IPS-18c (cell line): ENCODE results near the gene GPRIN1.

Experiments
- H3K4me3 ChIP-seq: 2 replicates; pipeline ENCODE4 v1.7.0; 2013; ENCODE audit warnings: low read depth, mild to moderate bottlenecking, low read length, moderate library complexity; ENCODE audit not compliant: insufficient read depth
- H3K9me3 ChIP-seq: one replicate; pipeline ENCODE4 v1.6.1; 2013; ENCODE audit warnings: mild to moderate bottlenecking, low read length, moderate library complexity; ENCODE audit not compliant: control insufficient read depth, insufficient read depth

GPRIN1 gene

GRCh38 chr5:176646049-176646706 is 36.2 kb upstream of the GPRIN1 start:
- no peaks in the 10 kb centered on the region for H3K9me3 ChIP-seq
- no peak overlapping the region for H3K4me3 ChIP-seq

DNA sequence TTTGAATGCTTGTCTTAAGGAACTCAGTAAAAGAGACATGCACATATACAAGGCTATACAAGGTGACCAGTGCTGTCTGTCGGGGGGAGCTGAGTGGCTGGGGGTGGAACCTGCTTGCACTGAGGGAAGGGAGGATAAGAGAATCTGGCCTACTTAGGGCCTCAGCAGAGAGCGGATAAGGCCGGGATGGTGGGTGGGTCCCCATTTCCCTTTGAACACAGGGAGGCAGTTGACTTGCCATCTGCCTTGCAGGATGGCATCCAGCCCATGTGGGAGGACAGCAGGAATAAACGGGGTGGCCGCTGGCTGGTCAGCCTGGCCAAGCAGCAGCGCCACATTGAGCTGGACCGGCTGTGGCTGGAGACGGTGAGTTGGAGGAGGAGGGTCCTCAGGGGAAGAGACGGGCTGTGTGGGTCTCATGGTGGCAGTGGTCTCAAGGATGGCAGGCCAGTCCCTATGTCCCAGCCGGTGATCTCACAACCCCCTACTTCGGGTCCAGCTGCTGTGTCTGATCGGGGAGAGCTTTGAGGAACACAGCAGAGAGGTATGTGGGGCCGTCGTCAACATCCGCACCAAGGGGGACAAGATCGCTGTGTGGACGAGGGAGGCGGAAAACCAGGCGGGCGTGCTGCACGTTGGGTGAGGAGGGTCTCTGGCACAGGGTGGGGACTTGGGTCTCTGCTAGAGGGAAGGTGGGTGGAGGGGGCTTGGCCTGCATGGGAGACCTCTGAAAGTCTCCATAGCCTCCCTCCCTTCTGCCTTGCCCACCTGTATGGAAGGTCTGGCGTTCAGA is 35.1 kb upstream of the GPRIN1 start:
- H3K9me3 ChIP-seq: no peaks in the 10 kb centered on the region
- no peak overlapping the region for H3K4me3 ChIP-seq

DNA sequence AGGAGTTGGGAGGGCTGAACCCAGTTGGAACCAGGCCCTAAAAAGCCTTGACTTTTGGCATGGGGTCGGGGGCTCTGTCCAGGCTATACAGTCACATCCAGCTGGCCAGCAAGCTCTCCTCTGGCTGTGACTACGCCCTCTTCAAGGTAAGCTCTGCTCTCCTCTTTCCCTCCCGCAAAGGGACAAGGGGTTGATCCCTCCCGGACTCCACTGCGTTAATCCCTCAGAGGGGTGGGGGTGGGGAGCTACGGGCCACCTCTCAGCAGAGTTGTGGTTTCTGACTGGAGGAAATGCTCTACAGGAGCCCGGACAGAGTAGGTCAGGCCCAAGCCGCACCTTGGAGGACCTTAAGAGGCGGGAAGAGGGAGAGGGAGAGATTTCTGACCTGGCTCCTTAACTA is 34.3 kb upstream of the GPRIN1 start:
- H3K4me3 ChIP-seq: no peak overlapping the region
- no peaks in the 10 kb centered on the region for H3K9me3 ChIP-seq

- H3K4me3 ChIP-seq: no peak overlapping the region
- H3K9me3 ChIP-seq: no peaks in the 10 kb centered on the region
Measured at GRCh38 chr5:176643491-176644219, 33.7 kb upstream of the GPRIN1 start.

DNA sequence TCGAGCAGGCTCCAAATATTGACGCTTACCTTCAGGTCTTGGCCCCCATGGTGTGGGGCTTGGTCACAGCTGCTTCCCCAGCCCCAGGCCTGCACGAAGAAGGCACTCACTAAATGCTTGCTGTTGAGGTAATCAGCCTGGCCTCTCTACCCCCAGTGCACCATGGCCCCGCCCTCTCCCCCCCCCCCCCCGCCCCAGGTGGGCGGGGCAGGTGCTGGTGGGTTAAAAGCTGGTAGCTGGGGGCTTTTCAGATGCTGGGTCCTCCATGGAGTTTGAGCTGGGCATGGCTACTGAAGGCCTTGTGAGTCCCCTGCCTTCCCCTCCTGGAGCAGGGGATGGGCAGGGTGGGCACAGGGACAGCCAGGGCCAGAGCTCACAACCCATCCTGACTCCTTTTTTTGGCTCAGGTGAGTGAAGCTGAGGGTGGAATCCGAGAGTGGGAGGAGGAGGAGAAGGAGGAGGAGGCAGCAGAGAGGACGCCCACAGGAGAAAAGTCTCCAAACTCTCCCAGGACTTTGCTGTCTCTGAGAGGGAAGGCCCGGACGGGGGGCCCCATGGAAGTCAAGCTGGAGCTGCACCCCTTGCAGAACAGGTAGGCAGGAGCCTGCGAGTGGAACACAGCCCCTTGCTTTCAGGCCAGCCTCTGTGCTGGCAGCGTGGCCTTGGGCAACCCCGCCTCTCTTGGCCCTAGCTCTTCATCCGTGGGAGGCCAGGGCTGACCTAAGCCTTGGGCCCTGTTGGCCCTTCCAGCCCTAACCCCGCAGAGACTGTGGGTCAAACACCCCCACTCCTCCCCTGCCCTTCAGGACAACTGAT is 32.9 kb upstream of the GPRIN1 start:
- Histone ChIP-seq H3K4me3 (no peak overlapping the region), H3K9me3 (no peaks in the 10 kb centered on the region)

- no peak overlapping the region for H3K4me3 ChIP-seq
- no peaks in the 10 kb centered on the region for H3K9me3 ChIP-seq
Measured at GRCh38 chr5:176640616-176641015, 30.7 kb upstream of the GPRIN1 start.

- Histone ChIP-seq H3K4me3 (no peak overlapping the region), H3K9me3 (no peaks in the 10 kb centered on the region)
Measured at GRCh38 chr5:176639981-176640380, 30.0 kb upstream of the GPRIN1 start.

GRCh38 chr5:176639208-176639607 is 29.3 kb upstream of the GPRIN1 start:
- Histone ChIP-seq H3K4me3 (no peak overlapping the region), H3K9me3 (no peaks in the 10 kb centered on the region)

DNA sequence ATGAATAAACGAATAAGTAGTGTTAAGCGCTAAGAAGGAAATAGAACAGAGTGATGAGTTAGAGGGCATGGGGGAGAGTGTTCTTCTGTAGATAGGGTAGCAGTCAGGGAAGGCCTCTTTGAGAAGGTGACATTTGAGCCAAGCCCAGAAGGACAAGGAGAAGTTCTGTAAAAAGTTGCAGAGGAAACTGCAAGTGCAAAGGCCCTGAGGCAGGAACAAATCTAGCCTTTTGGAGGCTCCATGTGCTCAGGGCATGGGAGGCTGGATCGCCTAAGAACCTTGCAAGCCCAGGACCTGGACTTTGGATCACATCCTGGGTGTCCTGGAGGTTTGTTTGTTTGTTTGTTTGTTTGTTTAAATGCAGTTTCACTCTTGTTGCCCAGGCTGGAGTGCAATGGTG is 28.5 kb upstream of the GPRIN1 start:
- H3K4me3 ChIP-seq: no peak overlapping the region
- H3K9me3 ChIP-seq: no peaks in the 10 kb centered on the region

DNA sequence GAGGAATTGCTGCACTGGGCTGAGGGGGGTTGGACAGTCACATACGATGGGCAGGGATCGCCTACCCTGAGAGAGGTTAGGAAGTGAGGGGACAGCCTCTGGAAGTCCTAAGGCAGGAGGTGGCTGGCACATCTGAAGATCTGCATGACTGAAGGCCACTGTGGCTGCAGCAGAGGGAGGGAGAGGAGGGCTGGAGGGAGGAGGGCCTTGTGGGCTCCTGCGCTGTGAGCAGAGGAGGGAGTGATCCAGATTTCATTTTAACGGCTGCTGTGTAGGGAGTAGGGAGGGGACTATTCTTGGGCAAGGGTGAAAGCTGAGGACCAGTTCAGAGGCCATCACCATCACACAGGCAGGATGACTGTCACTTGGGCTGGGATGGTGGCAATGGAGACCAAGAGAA is 27.6 kb upstream of the GPRIN1 start:
- no peak overlapping the region for H3K4me3 ChIP-seq
- H3K9me3 ChIP-seq: no peaks in the 10 kb centered on the region

GRCh38 chr5:176636426-176636825 is 26.5 kb upstream of the GPRIN1 start:
- Histone ChIP-seq H3K4me3 (no peak overlapping the region), H3K9me3 (no peaks in the 10 kb centered on the region)

GRCh38 chr5:176633598-176633997 is 23.6 kb upstream of the GPRIN1 start:
- Histone ChIP-seq H3K9me3 (no peaks in the 10 kb centered on the region), H3K4me3 (no peak overlapping the region)

GRCh38 chr5:176632745-176633144 is 22.8 kb upstream of the GPRIN1 start:
- H3K9me3 ChIP-seq: no peaks in the 10 kb centered on the region
- H3K4me3 ChIP-seq: no peak overlapping the region

DNA sequence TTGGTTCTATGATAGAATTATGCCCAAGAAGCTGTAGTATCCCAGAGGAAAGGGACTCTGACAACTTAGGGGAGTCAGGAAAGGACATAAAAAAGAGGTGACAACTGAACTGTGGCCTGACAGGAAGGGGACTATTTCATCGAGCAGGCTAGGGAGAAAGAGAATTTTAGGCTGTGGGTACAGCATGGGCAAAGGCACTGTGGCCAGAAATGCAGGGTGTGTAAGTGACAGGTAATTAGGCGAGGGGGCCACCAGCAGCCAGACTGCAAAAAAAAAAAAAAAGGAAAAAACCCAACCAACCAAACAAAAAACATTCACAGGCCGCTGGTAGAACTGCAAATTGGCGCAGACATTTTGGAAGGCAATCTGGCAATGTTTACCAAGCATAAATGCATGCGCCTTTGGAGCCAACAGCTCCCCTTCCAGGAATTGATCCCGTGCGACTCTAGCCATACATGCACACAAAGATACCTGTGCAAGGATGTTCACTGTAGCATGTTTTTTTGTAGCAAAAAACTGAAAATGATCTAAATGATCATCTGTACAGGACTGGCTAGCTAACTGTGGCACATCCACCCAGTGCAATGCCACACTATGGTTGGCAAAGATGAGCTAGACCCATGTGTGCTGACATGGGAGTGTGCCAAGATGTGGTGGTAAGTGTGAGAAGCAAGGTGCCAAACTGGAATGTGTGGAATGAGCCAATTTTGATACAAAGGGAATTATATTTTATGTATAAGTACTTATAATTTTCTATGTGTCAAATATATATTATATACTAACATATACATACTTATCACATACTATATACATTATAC is 21.6 kb upstream of the GPRIN1 start:
- Histone ChIP-seq H3K9me3 (no peaks in the 10 kb centered on the region), H3K4me3 (no peak overlapping the region)

GRCh38 chr5:176630681-176631222 is 20.8 kb upstream of the GPRIN1 start:
- peak overlapping the region; percentile 75; the same call in 1 of the 2 replicates for H3K4me3 ChIP-seq

More at GRCh38 chr5:176630681-176631222, 20.8 kb upstream of the GPRIN1 start:
- no peaks in the 10 kb centered on the region for H3K9me3 ChIP-seq
